Gastroesophageal sphincter (tissue), 4 donors: ENCODE results near the gene ARID5B. TPM values are rescaled to one million over a fixed set of nuclear protein-coding genes. Genes with fewer than 3 reads are reported as not detected.

ENCODE experiments used
- ATAC-seq: fragments of 150-250 bp; one replicate; pipeline ENCODE4 v1.9.1; 2016; ENCODE audit warnings: mild to moderate bottlenecking, moderate library complexity
- H3K27ac ChIP-seq, 4 donors: fragments of 200-600 bp; sonication (generic) in 3 of 4; 1 replicate in 3 of 4; 2 replicates in 1 of 4; pipeline ENCODE4 v1.5.1; 2016 to 2019
- H3K27me3 ChIP-seq: fragments of 200-600 bp; sonication (generic); one replicate; pipeline ENCODE4 v1.5.1; 2019
- H3K36me3 ChIP-seq, 2 donors: fragments of 200-600 bp; sonication (generic); one replicate each; pipeline ENCODE4 v1.5.1; 2019; ENCODE audit warnings: control low read depth in 1 of 2
- H3K4me1 ChIP-seq, 3 donors: fragments of 200-600 bp; sonication (generic); 1 replicate in 2 of 3; 2 replicates in 1 of 3; pipeline ENCODE4 v1.5.1; 2016 to 2019; ENCODE audit warnings: control low read depth in 2 of 3
- H3K4me3 ChIP-seq, 2 donors: fragments of 200-600 bp; sonication (generic); one replicate each; pipeline ENCODE4 v1.5.1; 2019; ENCODE audit warnings: mild to moderate bottlenecking in 1 of 2, moderate library complexity in 1 of 2
- H3K9me3 ChIP-seq, 3 donors: fragments of 200-600 bp; sonication (generic); one replicate each; pipeline ENCODE4 v1.5.1; 2017 to 2019; ENCODE audit warnings: control low read depth in 2 of 3
- CTCF ChIP-seq, 4 experiments: fragments of 200-600 bp in 2 of 4; fragments of 450-650 bp in 2 of 4; sonication (generic) in 1 of 4; IDR thresholded peaks; one replicate each; pipeline ENCODE4 v1.5.1; 2017 to 2019; ENCODE audit warnings: antibody characterized with exemption in 4 of 4, mild to moderate bottlenecking in 2 of 4, moderate library complexity in 2 of 4
- EP300 ChIP-seq: sonication (generic); formaldehyde crosslinking; IDR thresholded peaks from one replicate; pipeline ENCODE4 v1.6.1; 2017; ENCODE audit warnings: antibody characterized with exemption, mild to moderate bottlenecking
- POLR2A ChIP-seq, 2 donors: fragments of 450-650 bp; IDR thresholded peaks; one replicate each; pipeline ENCODE4 v1.6.1; 2017; ENCODE audit warnings: antibody characterized with exemption in 2 of 2, mild to moderate bottlenecking in 2 of 2, moderate library complexity in 1 of 2
- POLR2AphosphoS5 ChIP-seq: sonication (generic); formaldehyde crosslinking; IDR thresholded peaks from one replicate; pipeline ENCODE4 v1.6.1; 2017; ENCODE audit warnings: antibody characterized with exemption
- WGBS, 2 donors: methylation state at CpG; one replicate each; pipeline ENCODE4 v1.1.5; 2018; ENCODE audit warnings: low coverage in 1 of 2; 5-methylcytosine and 5-hydroxymethylcytosine counted together
- total RNA-seq, 4 donors: library from RNA; depleted of rRNA; stranded (reverse); fragments of >200 nt; gene quantifications; one replicate each; pipeline ENCODE4 v1.1.0, GENCODE V29; 2016

ARID5B gene
- total RNA-seq, 4 donors from 2014 or later = 34.7 to 81.4 (median 62.5) TPM

GRCh38 chr10:62057359-62057758 lies 155.9 kb downstream of the ARID5B start:
- H3K4me3 ChIP-seq = peak overlapping the region; percentile 10 to 11
- H3K9me3 ChIP-seq = no peaks in the 10 kb centered on the region
- peak overlapping the region; percentile 76 to 92 (median 82) for H3K27ac ChIP-seq
- peak; percentile 85 for ATAC-seq
- H3K36me3 ChIP-seq = peaks cover 0 to 38% of the 10 kb centered on the region in 2 donors
- peaks cover 32 to 92% (median 39%) of the 10 kb centered on the region in 3 donors for H3K4me1 ChIP-seq
- no peak for TF ChIP-seq POLR2A (IDR thresholded peaks at IDR 0.05)
- peak; percentile 23 for TF ChIP-seq EP300
- TF ChIP-seq POLR2AphosphoS5 = peak; percentile 72
- no peak for TF ChIP-seq CTCF (IDR thresholded peaks at IDR 0.05)
- H3K27me3 ChIP-seq = no peaks in the 10 kb centered on the region
- WGBS, 2 donors = 3 to 5% methylated on average over 3 of the region's 3 CpGs

- Histone ChIP-seq H3K9me3 (no peaks in the 10 kb centered on the region), H3K36me3 (peaks cover 0 to 33% of the 10 kb centered on the region in 2 donors), H3K27me3 (no peaks in the 10 kb centered on the region), H3K4me3 (peak overlapping the region; percentile 7 to 10), H3K4me1 (peaks cover 27 to 92% (median 39%) of the 10 kb centered on the region in 3 donors), H3K27ac (peak overlapping the region; percentile 76 to 92 (median 82))
- WGBS, 2 donors = 12 to 22% methylated on average over 5 of the region's 5 CpGs
- no peak for ATAC-seq
- TF ChIP-seq EP300 = no peak
- TF ChIP-seq CTCF (IDR thresholded peaks at IDR 0.05) = no peak
- no peak for TF ChIP-seq POLR2AphosphoS5
- no peak for TF ChIP-seq POLR2A (IDR thresholded peaks at IDR 0.05)
These were observed 156.4 kb downstream of the ARID5B start for GRCh38 chr10:62057850-62058249.

GRCh38 chr10:62058476-62058875 lies 157.0 kb downstream of the ARID5B start:
- WGBS, 2 donors = 63 to 67% methylated on average over 2 of the region's 2 CpGs
- Histone ChIP-seq H3K4me3 (peak overlapping the region in 1 of 2 donors; percentile 10), H3K4me1 (peaks cover 29 to 92% (median 42%) of the 10 kb centered on the region in 3 donors)

GRCh38 chr10:62058896-62059216 lies 157.4 kb downstream of the ARID5B start:
- no peak for ATAC-seq
- Histone ChIP-seq H3K9me3 (no peaks in the 10 kb centered on the region), H3K36me3 (peaks cover 0 to 26% of the 10 kb centered on the region in 2 donors), H3K27ac (peak overlapping the region in 3 of 4 donors; percentile 76 to 92 (median 82)), H3K27me3 (no peaks in the 10 kb centered on the region), H3K4me1 (peaks cover 31 to 92% (median 44%) of the 10 kb centered on the region in 3 donors), H3K4me3 (no peak overlapping the region)
- WGBS, 2 donors = 13 to 23% methylated on average over 1 of the region's 1 CpG
- TF ChIP-seq POLR2AphosphoS5 = no peak
- TF ChIP-seq EP300 = no peak
- no peak for TF ChIP-seq POLR2A (IDR thresholded peaks at IDR 0.05)
- no peak for TF ChIP-seq CTCF (IDR thresholded peaks at IDR 0.05)

More at GRCh38 chr10:62058476-62058875, 157.0 kb downstream of the ARID5B start:
- no peak for ATAC-seq
- TF ChIP-seq CTCF (IDR thresholded peaks at IDR 0.05) = no peak
- no peak for TF ChIP-seq POLR2A (IDR thresholded peaks at IDR 0.05)
- no peak for TF ChIP-seq POLR2AphosphoS5
- TF ChIP-seq EP300 = no peak
- peak overlapping the region; percentile 76 to 92 (median 82) for H3K27ac ChIP-seq
- H3K9me3 ChIP-seq = no peaks in the 10 kb centered on the region
- no peaks in the 10 kb centered on the region for H3K27me3 ChIP-seq
- H3K36me3 ChIP-seq = peaks cover 0 to 27% of the 10 kb centered on the region in 2 donors

- Histone ChIP-seq H3K4me3 (no peak overlapping the region), H3K27me3 (no peaks in the 10 kb centered on the region), H3K36me3 (peaks cover 0 to 26% of the 10 kb centered on the region in 2 donors), H3K9me3 (no peaks in the 10 kb centered on the region), H3K27ac (peak overlapping the region; percentile 34 to 92 (median 79)), H3K4me1 (peaks cover 32 to 92% (median 44%) of the 10 kb centered on the region in 3 donors)
- ATAC-seq = no peak
- TF ChIP-seq POLR2AphosphoS5 (peak; percentile 31), POLR2A (IDR thresholded peaks at IDR 0.05) (no peak), EP300 (no peak), CTCF (IDR thresholded peaks at IDR 0.05) (no peak)
- 28 to 38% methylated on average over 4 of the region's 4 CpGs for WGBS, 2 donors
These were observed 157.9 kb downstream of the ARID5B start for GRCh38 chr10:62059217-62059920.
